Measurements from ENCODE around the gene MEG3. TPM values are rescaled to one million over a fixed set of nuclear protein-coding genes. Genes with fewer than 3 reads are reported as not detected.

The MEG3 gene
- total RNA-seq, 1 experiment from 2014 or later, result 338 TPM

DNA sequence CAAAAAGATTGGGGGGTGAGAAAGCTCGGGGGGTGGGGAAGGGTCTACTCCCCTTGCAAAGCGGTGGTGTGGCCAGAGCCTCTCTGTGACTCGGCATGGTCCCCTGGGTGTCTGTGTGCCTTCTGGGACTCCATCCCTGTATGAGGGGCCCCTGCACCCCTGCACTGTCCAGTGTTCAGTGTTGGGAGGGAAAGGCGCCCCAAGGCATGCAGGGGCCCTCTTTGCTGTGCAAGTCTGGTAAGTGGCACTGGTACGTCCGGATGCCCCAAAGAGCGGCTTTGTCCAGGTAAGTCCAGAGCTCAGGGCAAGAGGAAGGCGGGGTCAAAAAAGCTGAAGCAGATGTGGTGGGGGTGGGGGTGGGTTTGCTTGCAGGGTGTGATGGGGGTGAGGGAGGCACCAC is 53.9 kb downstream of the MEG3 start (continued):
- TF ChIP-seq, protein P1, sequence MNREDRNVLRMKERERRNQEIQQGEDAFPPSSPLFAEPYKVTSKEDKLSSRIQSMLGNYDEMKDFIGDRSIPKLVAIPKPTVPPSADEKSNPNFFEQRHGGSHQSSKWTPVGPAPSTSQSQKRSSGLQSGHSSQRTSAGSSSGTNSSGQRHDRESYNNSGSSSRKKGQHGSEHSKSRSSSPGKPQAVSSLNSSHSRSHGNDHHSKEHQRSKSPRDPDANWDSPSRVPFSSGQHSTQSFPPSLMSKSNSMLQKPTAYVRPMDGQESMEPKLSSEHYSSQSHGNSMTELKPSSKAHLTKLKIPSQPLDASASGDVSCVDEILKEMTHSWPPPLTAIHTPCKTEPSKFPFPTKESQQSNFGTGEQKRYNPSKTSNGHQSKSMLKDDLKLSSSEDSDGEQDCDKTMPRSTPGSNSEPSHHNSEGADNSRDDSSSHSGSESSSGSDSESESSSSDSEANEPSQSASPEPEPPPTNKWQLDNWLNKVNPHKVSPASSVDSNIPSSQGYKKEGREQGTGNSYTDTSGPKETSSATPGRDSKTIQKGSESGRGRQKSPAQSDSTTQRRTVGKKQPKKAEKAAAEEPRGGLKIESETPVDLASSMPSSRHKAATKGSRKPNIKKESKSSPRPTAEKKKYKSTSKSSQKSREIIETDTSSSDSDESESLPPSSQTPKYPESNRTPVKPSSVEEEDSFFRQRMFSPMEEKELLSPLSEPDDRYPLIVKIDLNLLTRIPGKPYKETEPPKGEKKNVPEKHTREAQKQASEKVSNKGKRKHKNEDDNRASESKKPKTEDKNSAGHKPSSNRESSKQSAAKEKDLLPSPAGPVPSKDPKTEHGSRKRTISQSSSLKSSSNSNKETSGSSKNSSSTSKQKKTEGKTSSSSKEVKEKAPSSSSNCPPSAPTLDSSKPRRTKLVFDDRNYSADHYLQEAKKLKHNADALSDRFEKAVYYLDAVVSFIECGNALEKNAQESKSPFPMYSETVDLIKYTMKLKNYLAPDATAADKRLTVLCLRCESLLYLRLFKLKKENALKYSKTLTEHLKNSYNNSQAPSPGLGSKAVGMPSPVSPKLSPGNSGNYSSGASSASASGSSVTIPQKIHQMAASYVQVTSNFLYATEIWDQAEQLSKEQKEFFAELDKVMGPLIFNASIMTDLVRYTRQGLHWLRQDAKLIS (CRISPR knock-in tag; IDR thresholded peaks at IDR 0.05; ENCODE audit: borderline replicate concordance), result no peak
- TF ChIP-seq HMGXB4 (CRISPR knock-in tag; IDR thresholded peaks at IDR 0.05), result no peak

DNA sequence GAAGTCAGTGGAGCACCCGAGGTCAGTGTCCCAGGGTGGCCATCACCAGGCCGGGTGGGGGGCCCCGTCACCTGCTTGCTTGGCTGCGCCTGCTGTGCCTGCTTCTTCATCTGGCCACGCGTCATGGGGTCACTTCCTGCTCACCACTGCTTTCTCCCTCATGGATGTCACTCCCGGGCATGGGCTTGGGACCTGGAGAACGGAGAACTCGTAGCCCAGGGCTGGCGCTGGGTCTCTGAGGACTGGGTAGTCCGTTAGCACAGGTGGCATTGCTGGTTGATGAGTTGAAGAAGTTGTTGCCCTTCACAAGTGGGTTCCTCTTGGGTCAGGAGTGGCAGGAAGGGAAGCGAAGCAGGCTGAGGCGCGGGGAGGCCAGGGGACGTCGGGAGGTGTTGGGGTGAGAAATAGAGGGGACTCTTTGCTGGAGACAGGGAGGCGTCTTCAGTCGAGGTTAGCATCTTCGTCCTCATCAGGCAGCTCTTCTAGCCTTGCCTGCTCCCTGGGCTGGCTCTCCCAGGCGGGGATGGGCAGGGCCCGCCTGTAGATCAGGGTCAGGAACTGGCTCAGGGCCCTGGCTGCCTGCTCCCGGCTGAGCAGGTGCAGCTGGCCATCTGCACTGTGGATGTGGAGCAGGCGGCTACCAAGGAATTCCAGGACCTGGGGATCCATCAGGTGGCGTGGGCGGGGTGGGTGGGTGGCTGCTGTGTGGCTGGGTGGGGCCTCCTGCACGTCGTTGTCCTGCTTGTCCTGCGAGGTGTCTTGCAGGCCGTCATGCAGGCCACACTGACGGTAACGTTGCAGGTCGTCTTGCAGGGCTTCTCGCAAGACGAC is 54.6 kb downstream of the MEG3 start:
- POLR2A ChIA-PET, result no interaction called here

More for the DNA sequence above, 54.6 kb downstream of the MEG3 start:
- TF ChIP-seq FOXP1 (CRISPR knock-in tag; IDR thresholded peaks at IDR 0.05; ENCODE audit: borderline replicate concordance), result no peak
- TF ChIP-seq MXD4 (CRISPR knock-in tag; IDR thresholded peaks at IDR 0.05; ENCODE audit: borderline replicate concordance), result no peak
- TF ChIP-seq SP1 (CRISPR knock-in tag; conservative IDR thresholded peaks at IDR 0.05), result no peak
- TF ChIP-seq ZNF263 (CRISPR knock-in tag; IDR thresholded peaks at IDR 0.05; ENCODE audit: low read depth), result no peak
- TF ChIP-seq, protein P2, sequence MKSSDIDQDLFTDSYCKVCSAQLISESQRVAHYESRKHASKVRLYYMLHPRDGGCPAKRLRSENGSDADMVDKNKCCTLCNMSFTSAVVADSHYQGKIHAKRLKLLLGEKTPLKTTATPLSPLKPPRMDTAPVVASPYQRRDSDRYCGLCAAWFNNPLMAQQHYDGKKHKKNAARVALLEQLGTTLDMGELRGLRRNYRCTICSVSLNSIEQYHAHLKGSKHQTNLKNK (CRISPR knock-in tag; IDR thresholded peaks at IDR 0.05), result no peak
- TF ChIP-seq, protein P3, sequence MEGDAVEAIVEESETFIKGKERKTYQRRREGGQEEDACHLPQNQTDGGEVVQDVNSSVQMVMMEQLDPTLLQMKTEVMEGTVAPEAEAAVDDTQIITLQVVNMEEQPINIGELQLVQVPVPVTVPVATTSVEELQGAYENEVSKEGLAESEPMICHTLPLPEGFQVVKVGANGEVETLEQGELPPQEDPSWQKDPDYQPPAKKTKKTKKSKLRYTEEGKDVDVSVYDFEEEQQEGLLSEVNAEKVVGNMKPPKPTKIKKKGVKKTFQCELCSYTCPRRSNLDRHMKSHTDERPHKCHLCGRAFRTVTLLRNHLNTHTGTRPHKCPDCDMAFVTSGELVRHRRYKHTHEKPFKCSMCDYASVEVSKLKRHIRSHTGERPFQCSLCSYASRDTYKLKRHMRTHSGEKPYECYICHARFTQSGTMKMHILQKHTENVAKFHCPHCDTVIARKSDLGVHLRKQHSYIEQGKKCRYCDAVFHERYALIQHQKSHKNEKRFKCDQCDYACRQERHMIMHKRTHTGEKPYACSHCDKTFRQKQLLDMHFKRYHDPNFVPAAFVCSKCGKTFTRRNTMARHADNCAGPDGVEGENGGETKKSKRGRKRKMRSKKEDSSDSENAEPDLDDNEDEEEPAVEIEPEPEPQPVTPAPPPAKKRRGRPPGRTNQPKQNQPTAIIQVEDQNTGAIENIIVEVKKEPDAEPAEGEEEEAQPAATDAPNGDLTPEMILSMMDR (IDR thresholded peaks at IDR 0.05), result no peak
- TF ChIP-seq ZNF423 (CRISPR knock-in tag; IDR thresholded peaks at IDR 0.05), result no peak
- TF ChIP-seq, protein P4, sequence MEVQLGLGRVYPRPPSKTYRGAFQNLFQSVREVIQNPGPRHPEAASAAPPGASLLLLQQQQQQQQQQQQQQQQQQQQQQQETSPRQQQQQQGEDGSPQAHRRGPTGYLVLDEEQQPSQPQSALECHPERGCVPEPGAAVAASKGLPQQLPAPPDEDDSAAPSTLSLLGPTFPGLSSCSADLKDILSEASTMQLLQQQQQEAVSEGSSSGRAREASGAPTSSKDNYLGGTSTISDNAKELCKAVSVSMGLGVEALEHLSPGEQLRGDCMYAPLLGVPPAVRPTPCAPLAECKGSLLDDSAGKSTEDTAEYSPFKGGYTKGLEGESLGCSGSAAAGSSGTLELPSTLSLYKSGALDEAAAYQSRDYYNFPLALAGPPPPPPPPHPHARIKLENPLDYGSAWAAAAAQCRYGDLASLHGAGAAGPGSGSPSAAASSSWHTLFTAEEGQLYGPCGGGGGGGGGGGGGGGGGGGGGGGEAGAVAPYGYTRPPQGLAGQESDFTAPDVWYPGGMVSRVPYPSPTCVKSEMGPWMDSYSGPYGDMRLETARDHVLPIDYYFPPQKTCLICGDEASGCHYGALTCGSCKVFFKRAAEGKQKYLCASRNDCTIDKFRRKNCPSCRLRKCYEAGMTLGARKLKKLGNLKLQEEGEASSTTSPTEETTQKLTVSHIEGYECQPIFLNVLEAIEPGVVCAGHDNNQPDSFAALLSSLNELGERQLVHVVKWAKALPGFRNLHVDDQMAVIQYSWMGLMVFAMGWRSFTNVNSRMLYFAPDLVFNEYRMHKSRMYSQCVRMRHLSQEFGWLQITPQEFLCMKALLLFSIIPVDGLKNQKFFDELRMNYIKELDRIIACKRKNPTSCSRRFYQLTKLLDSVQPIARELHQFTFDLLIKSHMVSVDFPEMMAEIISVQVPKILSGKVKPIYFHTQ (CRISPR knock-in tag; IDR thresholded peaks at IDR 0.05), result no peak
- Mint-ChIP-seq H3K4me1 (no peaks in the 10 kb centered on the region), H3K27me3 (ENCODE audit: low read depth) (no peaks in the 10 kb centered on the region), H3K4me3 (no peak overlapping the region), H3K36me3 (peaks cover 39% of the 10 kb centered on the region), H3K27ac (no peak overlapping the region), H3K9me3 (peaks cover 23% of the 10 kb centered on the region)
- CTCF ChIA-PET, result no interaction called here
- ATAC-seq (no peak), DNase-seq (ENCODE audit: low spot score) (no peak)
